Measurements from ENCODE around the gene TMPRSS6.
A peak's percentile ranks its signal among the peaks of the same experiment; 100 is the strongest.

The TMPRSS6 gene

DNA sequence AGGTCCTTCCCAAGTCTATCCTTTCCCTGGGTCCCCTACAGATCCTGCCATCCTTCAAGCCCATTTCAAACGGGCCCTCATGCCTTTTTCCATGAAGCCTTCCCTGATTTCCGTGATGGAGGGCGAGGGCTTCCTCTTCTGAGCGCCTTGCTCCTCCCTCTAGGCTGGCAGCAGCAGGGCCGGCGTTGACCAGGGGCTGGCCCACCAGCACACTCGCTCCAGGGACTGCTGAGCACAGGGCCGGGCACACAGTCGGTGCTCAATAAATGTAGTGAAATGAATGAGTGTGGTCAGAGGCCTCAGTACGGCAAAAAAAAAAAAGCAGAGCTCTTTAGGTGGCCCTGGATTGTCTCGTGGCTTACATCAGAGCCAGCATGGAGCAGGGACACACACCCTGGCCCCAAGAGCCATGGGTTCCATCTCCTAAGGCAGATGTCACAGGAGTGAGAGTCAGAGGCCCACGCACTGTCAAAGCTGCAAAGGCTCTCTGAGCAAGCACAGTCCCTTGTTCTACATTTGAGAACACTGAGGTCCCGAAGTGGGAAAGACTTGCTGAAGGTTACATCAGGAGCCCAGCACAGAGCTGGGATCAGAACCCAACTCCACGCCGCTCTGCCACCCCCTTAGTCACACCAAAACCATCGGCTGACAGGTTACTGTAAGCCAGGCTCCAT lies 37.1 kb upstream of the TMPRSS6 start:
- H3K36me3 Mint-ChIP-seq (ENCODE audit: low read depth) = peaks cover 53% of the 10 kb centered on the region
- peak overlapping the region; percentile 90 for H3K4me3 Mint-ChIP-seq
- peaks cover 11% of the 10 kb centered on the region for H3K9me3 Mint-ChIP-seq
- H3K4me1 Mint-ChIP-seq (ENCODE audit: low read depth) = peaks cover 66% of the 10 kb centered on the region
- no peaks in the 10 kb centered on the region for H3K27me3 Mint-ChIP-seq (ENCODE audit: low read depth)
- H3K27ac Mint-ChIP-seq = peak overlapping the region; percentile 55

DNA sequence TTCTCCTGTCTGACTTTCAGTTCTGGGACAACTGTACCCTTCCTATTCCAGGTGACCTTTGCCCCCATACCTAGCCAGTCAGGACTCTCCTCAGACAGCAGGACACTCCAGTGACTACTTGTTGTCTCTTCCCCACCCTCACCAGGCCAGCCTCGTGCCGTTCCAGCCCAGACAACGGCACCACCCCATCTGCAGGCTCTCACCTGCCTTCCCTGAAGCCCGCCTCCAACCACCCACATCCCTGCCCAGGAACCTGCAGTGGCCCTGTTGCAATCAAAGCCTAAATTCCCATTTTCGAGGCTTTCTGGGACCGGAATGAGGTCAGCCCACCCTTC lies 36.5 kb upstream of the TMPRSS6 start:
- Mint-ChIP-seq H3K27ac (peak overlapping the region; percentile 55), H3K9me3 (peaks cover 6% of the 10 kb centered on the region), H3K4me3 (peak overlapping the region; percentile 90), H3K27me3 (ENCODE audit: low read depth) (no peaks in the 10 kb centered on the region), H3K36me3 (ENCODE audit: low read depth) (peaks cover 49% of the 10 kb centered on the region), H3K4me1 (ENCODE audit: low read depth) (peaks cover 60% of the 10 kb centered on the region)

DNA sequence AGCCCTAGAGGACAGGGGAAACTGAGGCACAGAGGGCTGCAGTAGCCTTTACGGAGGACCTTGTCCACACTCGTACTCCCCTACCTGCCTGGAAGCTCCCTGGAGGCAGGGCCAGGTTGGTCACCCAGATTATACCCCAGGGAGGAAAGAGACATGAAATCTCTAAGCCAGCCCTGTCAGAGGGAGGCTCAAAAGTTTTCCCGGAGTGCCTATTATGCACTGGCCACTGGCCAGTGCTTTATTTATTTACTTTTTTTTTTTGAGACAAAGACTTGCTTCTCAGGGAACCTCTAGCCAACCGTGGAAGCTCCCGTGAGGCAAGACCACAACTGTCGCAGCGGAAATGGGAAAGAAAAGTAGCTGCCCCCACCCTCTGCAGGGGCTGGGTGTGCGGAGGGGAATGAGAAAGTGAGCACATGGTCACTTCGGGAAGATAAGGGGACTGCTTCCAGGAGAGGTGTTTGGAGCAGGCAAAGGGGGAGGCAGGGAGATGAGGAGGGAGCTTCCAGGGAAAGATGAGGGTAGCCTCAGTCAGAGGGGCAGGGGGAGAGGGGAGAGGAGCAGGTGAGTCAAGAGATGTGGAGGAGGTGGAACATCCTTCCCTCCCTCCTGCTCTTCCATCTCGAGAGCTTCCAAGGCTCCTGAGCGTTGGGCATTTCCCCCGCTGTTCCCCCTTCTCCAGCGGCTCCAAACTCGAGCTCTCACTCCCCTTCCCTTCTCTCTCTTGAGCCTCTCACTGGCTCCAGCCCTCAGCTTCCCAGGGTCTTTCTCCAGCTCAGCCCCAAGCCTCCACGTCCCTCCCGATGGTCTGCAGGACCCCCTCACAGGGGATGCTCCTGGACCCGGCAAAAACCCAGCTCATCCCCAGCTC lies 35.9 kb upstream of the TMPRSS6 start:
- peaks cover 55% of the 10 kb centered on the region for H3K4me1 Mint-ChIP-seq (ENCODE audit: low read depth)
- H3K27me3 Mint-ChIP-seq (ENCODE audit: low read depth) = no peaks in the 10 kb centered on the region
- no peaks in the 10 kb centered on the region for H3K9me3 Mint-ChIP-seq
- peak overlapping the region; percentile 55 for H3K27ac Mint-ChIP-seq
- H3K36me3 Mint-ChIP-seq (ENCODE audit: low read depth) = peaks cover 47% of the 10 kb centered on the region
- peak overlapping the region; percentile 90 for H3K4me3 Mint-ChIP-seq

- peaks cover 41% of the 10 kb centered on the region for H3K36me3 Mint-ChIP-seq (ENCODE audit: low read depth)
- peaks cover 48% of the 10 kb centered on the region for H3K4me1 Mint-ChIP-seq (ENCODE audit: low read depth)
- no peaks in the 10 kb centered on the region for H3K27me3 Mint-ChIP-seq (ENCODE audit: low read depth)
- no peak overlapping the region for H3K27ac Mint-ChIP-seq
- H3K4me3 Mint-ChIP-seq = no peak overlapping the region
- no peaks in the 10 kb centered on the region for H3K9me3 Mint-ChIP-seq
These were observed 34.7 kb upstream of the TMPRSS6 start for GRCh38 chr22:37144180-37144554.

- Mint-ChIP-seq H3K4me3 (no peak overlapping the region), H3K27me3 (ENCODE audit: low read depth) (no peaks in the 10 kb centered on the region), H3K9me3 (no peaks in the 10 kb centered on the region), H3K36me3 (ENCODE audit: low read depth) (peaks cover 55% of the 10 kb centered on the region), H3K27ac (no peak overlapping the region), H3K4me1 (ENCODE audit: low read depth) (peaks cover 45% of the 10 kb centered on the region)
These were observed 32.5 kb upstream of the TMPRSS6 start for GRCh38 chr22:37141971-37142370.

GRCh38 chr22:37141476-37141875 lies 32.0 kb upstream of the TMPRSS6 start:
- Mint-ChIP-seq H3K27ac (no peak overlapping the region), H3K4me1 (ENCODE audit: low read depth) (peaks cover 45% of the 10 kb centered on the region), H3K4me3 (no peak overlapping the region), H3K9me3 (no peaks in the 10 kb centered on the region), H3K36me3 (ENCODE audit: low read depth) (peaks cover 55% of the 10 kb centered on the region), H3K27me3 (ENCODE audit: low read depth) (no peaks in the 10 kb centered on the region)

- Mint-ChIP-seq H3K9me3 (no peaks in the 10 kb centered on the region), H3K4me1 (ENCODE audit: low read depth) (peaks cover 39% of the 10 kb centered on the region), H3K4me3 (no peak overlapping the region), H3K27ac (no peak overlapping the region), H3K36me3 (ENCODE audit: low read depth) (peaks cover 51% of the 10 kb centered on the region), H3K27me3 (ENCODE audit: low read depth) (no peaks in the 10 kb centered on the region)
These were observed 31.3 kb upstream of the TMPRSS6 start for GRCh38 chr22:37140686-37141323.

DNA sequence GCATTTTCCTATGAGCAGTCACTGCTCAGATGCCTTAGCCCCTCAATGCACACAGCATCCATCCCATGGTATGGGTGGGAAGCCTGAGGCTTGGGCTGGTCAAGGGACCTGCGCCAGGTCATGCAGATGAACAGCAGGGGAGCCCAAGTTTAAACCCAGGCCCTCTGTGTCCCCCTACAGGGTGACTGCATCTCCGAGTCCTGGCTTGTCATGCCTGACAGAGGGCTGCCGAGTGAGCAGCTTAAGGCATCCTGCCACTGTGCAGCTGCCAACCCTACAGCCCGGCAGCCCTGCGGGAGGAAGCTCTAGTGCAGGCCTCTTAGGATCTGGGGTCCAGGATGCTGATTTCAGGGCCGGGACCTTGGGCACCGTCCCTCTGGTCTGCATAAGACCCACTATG lies 30.2 kb upstream of the TMPRSS6 start:
- Mint-ChIP-seq H3K27me3 (ENCODE audit: low read depth) (no peaks in the 10 kb centered on the region), H3K4me3 (no peak overlapping the region), H3K27ac (no peak overlapping the region), H3K4me1 (ENCODE audit: low read depth) (peaks cover 32% of the 10 kb centered on the region), H3K36me3 (ENCODE audit: low read depth) (peaks cover 54% of the 10 kb centered on the region), H3K9me3 (no peaks in the 10 kb centered on the region)

- H3K27me3 Mint-ChIP-seq (ENCODE audit: low read depth) = no peaks in the 10 kb centered on the region
- H3K36me3 Mint-ChIP-seq (ENCODE audit: low read depth) = peaks cover 57% of the 10 kb centered on the region
- peak overlapping the region; percentile 63 for H3K27ac Mint-ChIP-seq
- H3K4me1 Mint-ChIP-seq (ENCODE audit: low read depth) = peaks cover 28% of the 10 kb centered on the region
- H3K9me3 Mint-ChIP-seq = no peaks in the 10 kb centered on the region
- H3K4me3 Mint-ChIP-seq = no peak overlapping the region
These were observed 29.5 kb upstream of the TMPRSS6 start for GRCh38 chr22:37138849-37139561.

- Mint-ChIP-seq H3K4me1 (ENCODE audit: low read depth) (peaks cover 22% of the 10 kb centered on the region), H3K27ac (peak overlapping the region; percentile 77), H3K27me3 (ENCODE audit: low read depth) (no peaks in the 10 kb centered on the region), H3K36me3 (ENCODE audit: low read depth) (peaks cover 55% of the 10 kb centered on the region), H3K9me3 (no peaks in the 10 kb centered on the region), H3K4me3 (no peak overlapping the region)
These were observed 28.6 kb upstream of the TMPRSS6 start for GRCh38 chr22:37137903-37138665.

- H3K36me3 Mint-ChIP-seq (ENCODE audit: low read depth) = peaks cover 61% of the 10 kb centered on the region
- H3K27ac Mint-ChIP-seq = no peak overlapping the region
- H3K27me3 Mint-ChIP-seq (ENCODE audit: low read depth) = no peaks in the 10 kb centered on the region
- peaks cover 25% of the 10 kb centered on the region for H3K4me1 Mint-ChIP-seq (ENCODE audit: low read depth)
- no peaks in the 10 kb centered on the region for H3K9me3 Mint-ChIP-seq
- H3K4me3 Mint-ChIP-seq = no peak overlapping the region
These were observed 27.6 kb upstream of the TMPRSS6 start for GRCh38 chr22:37137131-37137530.

- Mint-ChIP-seq H3K27ac (no peak overlapping the region), H3K9me3 (no peaks in the 10 kb centered on the region), H3K4me1 (ENCODE audit: low read depth) (peaks cover 28% of the 10 kb centered on the region), H3K36me3 (ENCODE audit: low read depth) (peaks cover 60% of the 10 kb centered on the region), H3K27me3 (ENCODE audit: low read depth) (no peaks in the 10 kb centered on the region), H3K4me3 (no peak overlapping the region)
These were observed 25.5 kb upstream of the TMPRSS6 start for GRCh38 chr22:37135023-37135422.

GRCh38 chr22:37133304-37134018 lies 23.9 kb upstream of the TMPRSS6 start:
- H3K27ac Mint-ChIP-seq = no peak overlapping the region
- H3K4me1 Mint-ChIP-seq (ENCODE audit: low read depth) = peaks cover 26% of the 10 kb centered on the region
- peaks cover 58% of the 10 kb centered on the region for H3K36me3 Mint-ChIP-seq (ENCODE audit: low read depth)
- H3K9me3 Mint-ChIP-seq = no peaks in the 10 kb centered on the region
- H3K27me3 Mint-ChIP-seq (ENCODE audit: low read depth) = no peaks in the 10 kb centered on the region
- no peak overlapping the region for H3K4me3 Mint-ChIP-seq
